NCI-H187 (cell line): Measurements from ENCODE around the gene IZUMO1R.
"Not testable (repeated sequence)": the region's sequence is repeated elsewhere in the genome, so short reads cannot be mapped to it uniquely, and the experiment has no call there.

Source experiments
- DNase-seq, 2 experiments: peaks; one replicate each; lab custom pipeline; 2025; lab: John Stamatoyannopoulos, UW

The IZUMO1R gene

DNA sequence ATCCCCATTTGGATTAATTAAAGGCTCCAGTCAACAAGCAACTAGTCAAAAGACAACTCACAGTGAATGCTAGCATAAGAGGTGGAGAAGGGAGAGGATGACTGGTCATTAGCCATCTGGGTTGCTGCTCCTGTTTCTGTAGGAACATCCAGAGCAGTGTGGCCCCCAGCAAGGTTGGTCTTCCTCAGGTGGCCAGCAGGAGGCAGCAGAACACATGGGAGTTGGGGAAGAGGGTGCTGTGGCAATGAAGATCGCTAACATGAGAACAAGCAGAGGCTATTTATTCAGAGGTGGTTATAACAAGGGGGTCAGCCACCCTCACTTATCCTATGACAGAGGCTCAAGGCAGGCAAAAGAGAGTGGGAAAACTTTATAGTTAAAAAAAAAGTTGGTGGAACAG lies 21.3 kb downstream of the IZUMO1R start:
- DNase-seq = no peak

DNA sequence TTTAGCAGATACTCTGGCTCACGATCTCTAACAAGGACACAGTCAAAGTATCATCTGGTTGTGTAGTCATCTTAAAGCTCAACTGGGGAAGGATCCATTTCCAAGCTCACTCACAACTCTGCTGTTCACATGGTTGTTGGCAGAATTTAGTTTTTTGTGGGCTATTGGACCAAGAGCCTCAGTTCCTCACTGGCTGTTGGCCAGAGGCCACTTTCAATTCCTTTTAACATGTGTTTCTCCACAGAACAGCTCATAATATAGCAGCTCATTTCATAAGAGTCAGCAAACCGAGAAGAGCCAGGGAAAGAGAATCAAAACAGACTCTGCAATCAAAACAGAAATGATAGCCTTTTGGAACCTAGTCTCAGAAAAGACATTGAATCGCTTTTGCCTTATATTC lies 22.6 kb downstream of the IZUMO1R start:
- no peak for DNase-seq

DNA sequence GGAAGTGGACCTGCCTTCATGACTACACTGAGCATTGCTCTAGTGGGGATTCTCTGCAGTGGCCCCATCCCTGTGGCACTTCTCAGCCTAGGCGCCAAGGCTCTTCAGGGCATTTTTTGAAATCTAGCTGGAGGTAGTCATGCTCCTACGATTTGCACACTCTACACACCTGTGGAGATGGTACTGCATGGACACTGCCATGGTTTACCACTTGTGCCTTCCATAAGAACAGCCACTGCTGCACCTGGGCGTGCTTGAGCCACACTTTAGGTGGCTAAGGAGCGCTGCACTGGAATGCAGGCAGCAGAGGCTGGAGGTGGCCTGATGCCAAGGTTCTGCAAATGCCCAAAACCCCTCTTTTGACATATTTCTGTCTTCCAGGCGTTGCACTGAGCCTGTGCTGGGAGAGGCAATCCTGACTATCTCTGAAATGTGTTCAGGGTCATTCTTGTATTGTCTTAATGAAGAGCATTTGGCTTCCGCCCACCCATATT lies 24.3 kb downstream of the IZUMO1R start:
- DNase-seq = no peak

DNA sequence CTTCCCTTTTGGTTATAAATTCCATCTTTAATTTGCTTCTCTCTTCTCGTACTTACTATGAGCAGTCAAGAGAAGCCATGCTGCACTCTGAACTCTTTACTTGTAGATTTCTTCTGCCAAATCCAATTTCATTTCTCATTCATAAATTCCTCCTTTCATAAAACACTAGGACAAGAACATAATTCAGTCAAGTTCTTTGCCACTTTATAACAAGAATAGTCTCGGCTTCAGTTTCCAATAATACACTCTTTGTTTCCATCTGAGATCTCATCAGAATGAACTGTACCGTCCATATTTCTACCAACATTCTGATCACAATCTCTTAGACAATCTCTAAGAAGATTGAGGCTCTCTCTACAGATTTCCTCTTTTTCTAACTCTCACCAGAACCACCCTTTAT lies 25.1 kb downstream of the IZUMO1R start:
- no peak for DNase-seq

DNA sequence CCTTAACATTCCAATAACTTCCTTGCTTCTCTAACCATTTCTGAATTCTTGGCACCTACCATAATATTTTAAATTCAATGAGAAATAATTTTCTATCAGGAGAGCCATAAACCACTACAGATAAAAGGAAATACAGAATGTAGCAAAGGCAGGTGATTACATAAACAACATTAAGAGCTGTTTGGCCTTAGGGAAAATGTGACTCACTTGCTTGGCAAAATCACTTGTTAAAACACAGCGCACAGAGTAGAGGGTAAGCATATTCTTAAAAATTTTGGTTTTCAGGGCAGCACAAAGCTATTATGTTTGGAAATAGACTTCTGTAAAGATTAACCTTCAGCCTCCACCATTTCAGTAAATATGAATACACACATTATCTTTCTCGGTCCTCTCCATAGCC lies 26.4 kb downstream of the IZUMO1R start:
- no peak for DNase-seq

DNA sequence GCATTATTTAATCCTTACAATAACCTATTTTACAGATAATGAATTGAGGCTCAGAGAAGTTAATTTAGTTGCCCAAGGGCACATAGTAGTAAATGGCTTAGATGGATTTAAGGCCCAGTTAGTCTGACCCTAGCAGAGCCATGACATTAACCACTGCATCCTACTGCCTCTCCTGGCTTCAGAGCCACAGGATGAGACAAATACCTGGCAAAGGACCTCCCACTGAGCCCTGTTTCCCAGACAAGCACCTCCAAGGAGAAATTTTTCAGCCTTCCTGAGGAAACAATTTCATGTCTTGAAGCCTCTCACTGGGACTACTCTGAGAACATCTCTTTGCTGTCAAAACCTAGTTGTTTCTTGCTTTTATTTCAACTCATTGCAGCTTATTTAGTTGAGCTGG lies 28.4 kb downstream of the IZUMO1R start:
- no peak for DNase-seq

DNA sequence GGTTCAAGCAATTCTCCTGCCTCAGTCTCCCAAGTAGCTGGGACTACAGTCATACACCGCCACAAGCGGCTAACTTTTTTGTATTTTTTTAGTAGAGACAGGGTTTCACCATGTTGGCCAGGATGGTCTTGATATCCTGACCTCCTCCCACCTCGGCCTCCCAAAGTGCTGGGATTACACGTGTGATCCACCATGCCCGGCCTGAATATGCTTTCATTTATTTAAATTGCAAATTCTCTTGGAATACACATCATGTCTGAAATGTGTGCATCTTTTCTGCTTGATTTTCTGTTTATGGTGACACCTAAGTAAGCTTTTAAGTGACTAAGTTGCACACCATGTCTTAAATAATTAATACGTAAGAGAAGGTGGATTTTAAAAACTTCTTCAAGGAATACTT lies 31.7 kb downstream of the IZUMO1R start:
- DNase-seq = no peak

DNA sequence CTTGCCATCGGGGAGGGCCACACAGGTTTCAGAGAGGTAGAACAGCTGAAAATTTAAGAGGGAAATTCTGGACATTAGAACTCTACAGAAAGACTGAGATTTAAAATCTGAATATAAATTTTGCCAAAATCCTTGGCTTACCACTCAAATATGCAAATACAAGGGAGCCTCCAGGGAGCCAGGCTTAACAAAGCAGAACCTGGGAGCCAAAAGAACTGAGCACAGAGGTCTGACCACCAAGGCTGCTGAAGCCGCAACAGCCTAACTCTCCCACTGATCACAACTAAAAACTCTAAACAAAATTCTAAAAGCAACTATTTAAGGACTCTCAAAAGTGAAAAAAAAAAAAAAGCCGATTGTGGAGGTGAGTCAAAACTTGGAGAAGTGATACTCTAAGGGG lies 34.3 kb downstream of the IZUMO1R start:
- no peak for DNase-seq

DNA sequence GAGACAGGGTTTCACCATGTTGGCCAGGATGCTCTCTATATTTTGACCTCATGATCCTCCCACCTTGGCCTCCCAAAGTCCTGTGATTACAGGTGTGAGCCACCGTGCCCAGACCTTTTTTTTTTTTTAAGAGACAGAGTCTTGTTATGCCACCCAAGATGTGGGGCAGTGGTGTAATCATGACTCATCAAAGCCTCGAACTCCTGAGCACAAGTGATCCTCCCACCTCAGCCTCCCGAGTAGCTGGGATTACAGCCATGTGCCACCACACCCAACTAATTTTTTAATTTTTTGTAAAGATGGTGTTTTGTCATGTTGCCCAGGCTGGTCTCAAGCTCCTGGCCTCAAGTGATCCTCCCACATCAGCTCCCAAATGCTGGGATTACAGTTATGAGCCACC lies 37.9 kb downstream of the IZUMO1R start:
- no peak for DNase-seq

DNA sequence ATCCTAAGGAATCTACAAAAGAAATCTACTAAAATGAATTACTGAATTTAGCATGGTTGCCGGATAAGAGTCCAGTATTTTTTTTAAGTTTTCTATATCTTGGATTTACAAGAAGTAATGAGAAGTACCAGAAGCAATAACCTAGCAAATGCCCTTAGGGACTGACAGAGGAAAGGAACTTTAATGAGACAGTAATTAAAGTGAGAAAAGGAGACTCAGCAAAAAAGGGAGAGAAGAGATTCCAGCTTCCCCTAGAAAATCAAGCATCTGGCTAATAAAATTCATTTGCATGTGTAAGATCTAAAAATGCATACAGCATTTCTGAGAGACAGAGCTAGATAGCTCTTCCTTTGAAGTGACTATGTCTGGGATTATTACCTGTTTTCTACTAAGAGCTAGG lies 39.1 kb downstream of the IZUMO1R start:
- no peak for DNase-seq

DNA sequence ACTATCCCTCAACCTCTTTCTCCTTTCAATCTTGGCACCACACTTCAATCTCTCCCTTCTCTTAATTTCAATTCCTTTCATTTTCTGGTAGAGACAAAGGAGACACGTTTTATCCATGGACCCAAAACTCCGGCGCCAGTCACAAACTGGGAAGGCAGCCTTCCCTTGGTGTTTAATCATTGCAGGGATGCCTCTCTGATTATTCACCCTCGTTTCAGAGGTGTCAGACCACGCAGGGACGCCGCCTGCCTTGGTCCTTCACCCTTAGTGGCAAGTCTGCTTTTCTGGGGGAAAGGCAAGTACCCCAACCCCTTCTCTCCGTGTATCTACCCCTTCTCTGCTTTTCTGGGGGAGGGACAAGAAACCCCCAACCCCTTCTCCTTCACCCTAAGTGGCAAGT lies 41.9 kb downstream of the IZUMO1R start:
- DNase-seq = not testable (repeated sequence)

DNA sequence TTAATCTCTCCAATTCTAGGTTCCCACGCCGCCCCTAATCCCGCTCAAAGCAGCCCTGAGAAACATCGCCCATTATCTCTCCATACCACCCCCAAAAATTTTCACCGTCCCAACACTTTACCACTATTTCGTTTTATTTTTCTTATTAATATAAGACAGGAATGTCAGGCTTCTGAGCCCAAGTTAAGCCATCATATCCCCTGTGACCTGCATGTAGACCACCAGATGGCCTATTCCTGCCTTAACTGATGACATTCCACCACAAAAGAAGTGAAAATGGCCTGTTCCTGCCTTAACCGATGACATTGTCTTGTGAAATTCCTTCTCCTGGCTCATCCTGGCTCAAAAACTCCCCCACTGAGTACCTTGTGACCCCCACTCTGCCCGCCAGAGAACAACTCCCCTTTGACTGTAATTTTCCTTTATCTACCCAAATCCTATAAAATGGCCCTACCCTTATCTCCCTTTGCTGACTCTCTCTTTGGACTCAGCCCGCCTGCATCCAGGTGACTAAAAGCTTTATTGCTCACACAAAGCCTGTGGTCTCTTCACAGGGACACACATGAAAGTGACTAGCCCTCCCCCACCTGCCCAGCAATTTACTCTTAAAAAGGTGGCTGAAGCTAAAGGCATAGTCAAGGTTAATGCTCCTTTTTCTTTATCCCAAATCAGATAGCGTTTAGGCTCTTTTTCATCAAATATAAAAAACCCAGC lies 46.6 kb downstream of the IZUMO1R start:
- DNase-seq = not testable (repeated sequence)
